HG02943 (cell line): Measurements from ENCODE around the gene SCMH1.

Experiments used
- ATAC-seq: cut with Tn5 transposase; IDR thresholded peaks from one replicate; pipeline ENCODE4 v1.9.1; 2021; ENCODE audit warnings: mild to moderate bottlenecking, low read depth, moderate library complexity; ENCODE audit not compliant: unreplicated experiment

SCMH1 gene

GRCh38 chr1:41241749-41242341 is at the start of gene SCMH1:
Gene SCMH1, minus strand, starts transcription at chr1:41242306. Its CDS starts 56,173 bp downstream, at chr1:41186133.
- peak; percentile 36 for ATAC-seq

GRCh38 chr1:41291195-41291594 is 49.1 kb upstream of the SCMH1 start:
- no peak for ATAC-seq

- ATAC-seq: no peak
Measured at GRCh38 chr1:41289196-41289595, 47.1 kb upstream of the SCMH1 start.

GRCh38 chr1:41286992-41287391 is 44.9 kb upstream of the SCMH1 start:
- ATAC-seq: no peak

- ATAC-seq: no peak
Measured at GRCh38 chr1:41286486-41286885, 44.4 kb upstream of the SCMH1 start.

- ATAC-seq: no peak
Measured at GRCh38 chr1:41285818-41286217, 43.7 kb upstream of the SCMH1 start.

GRCh38 chr1:41284121-41284520 is 42.0 kb upstream of the SCMH1 start:
- ATAC-seq: no peak

GRCh38 chr1:41282679-41283317 is 40.7 kb upstream of the SCMH1 start:
- no peak for ATAC-seq

GRCh38 chr1:41281334-41281733 is 39.2 kb upstream of the SCMH1 start:
- ATAC-seq: no peak

GRCh38 chr1:41280202-41281032 is 38.3 kb upstream of the SCMH1 start:
- no peak for ATAC-seq

GRCh38 chr1:41278076-41278475 is 36.0 kb upstream of the SCMH1 start:
- no peak for ATAC-seq

- ATAC-seq: no peak
Measured at GRCh38 chr1:41277371-41277975, 35.4 kb upstream of the SCMH1 start.

- ATAC-seq: no peak
Measured at GRCh38 chr1:41275831-41276230, 33.7 kb upstream of the SCMH1 start.

- no peak for ATAC-seq
Measured at GRCh38 chr1:41274752-41275545, 32.8 kb upstream of the SCMH1 start.

GRCh38 chr1:41272601-41273000 is 30.5 kb upstream of the SCMH1 start:
- ATAC-seq: no peak

- no peak for ATAC-seq
Measured at GRCh38 chr1:41268154-41268770, 26.2 kb upstream of the SCMH1 start.

GRCh38 chr1:41261926-41262618 is 20.0 kb upstream of the SCMH1 start:
- ATAC-seq: no peak

- no peak for ATAC-seq
Measured at GRCh38 chr1:41260768-41261167, 18.7 kb upstream of the SCMH1 start.

GRCh38 chr1:41259221-41259620 is 17.1 kb upstream of the SCMH1 start:
- no peak for ATAC-seq
